ENCODE data around the gene LYPD4. TPM values are rescaled to one million over a fixed set of nuclear protein-coding genes. Genes with fewer than 3 reads are reported as not detected.

Gene LYPD4
- total RNA-seq, 2 experiments from 2014 or later: not detected

DNA sequence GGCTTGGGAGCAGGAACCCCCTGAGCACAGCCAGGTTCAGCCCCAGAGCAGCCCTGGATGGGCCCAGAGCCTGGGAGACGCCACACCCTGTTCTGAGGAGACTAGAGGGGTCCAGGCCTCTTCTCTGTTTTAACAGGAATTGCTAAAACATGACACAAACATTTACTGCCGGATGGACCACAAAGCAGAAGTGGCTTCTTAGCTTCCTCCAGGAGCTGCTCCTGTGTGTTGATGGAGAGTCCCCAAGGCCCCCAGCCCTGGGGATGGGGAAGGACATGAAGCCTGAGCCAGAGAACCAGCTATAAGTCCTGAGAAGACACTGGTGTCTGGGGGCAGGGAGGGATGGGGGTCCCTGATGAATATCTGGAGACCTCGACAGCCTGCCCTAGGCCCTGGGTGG is 33.4 kb downstream of the LYPD4 start:
- intact Hi-C loops (cut with micrococcal nuclease): no loop called here
- no peak for DNase-seq
- H3K4me3 Mint-ChIP-seq: no peak overlapping the region
- H3K4me1 Mint-ChIP-seq (ENCODE audit: low read depth): no peaks in the 10 kb centered on the region
- POLR2A ChIA-PET: no interaction called here
- H3K27me3 Mint-ChIP-seq: peaks cover 4% of the 10 kb centered on the region
- H3K9me3 Mint-ChIP-seq: no peaks in the 10 kb centered on the region
- no peak overlapping the region for H3K27ac Mint-ChIP-seq
- CTCF ChIA-PET: interaction anchor here (1.0 to 3.0 kb wide), 4 partner anchors 16 to 104 kb away, joined by 3 to 16 read pairs (median 8); partner anchors contain the start of gene CEACAM3
- H3K36me3 Mint-ChIP-seq: no peaks in the 10 kb centered on the region

GRCh38 chr19:41810301-41810700 is 34.2 kb downstream of the LYPD4 start:
- Mint-ChIP-seq H3K4me1 (ENCODE audit: low read depth) (no peaks in the 10 kb centered on the region), H3K27ac (no peak overlapping the region), H3K9me3 (no peaks in the 10 kb centered on the region), H3K27me3 (peaks cover 4% of the 10 kb centered on the region), H3K4me3 (no peak overlapping the region), H3K36me3 (no peaks in the 10 kb centered on the region)
- ChIA-PET CTCF (interaction anchor here (1.4 to 3.0 kb wide), 3 partner anchors 15 to 57 kb away, joined by 3 to 16 read pairs (median 13); partner anchors contain the start of gene CEACAM3), POLR2A (no interaction called here)
- intact Hi-C loops (cut with micrococcal nuclease): no loop called here
- DNase-seq: no peak

DNA sequence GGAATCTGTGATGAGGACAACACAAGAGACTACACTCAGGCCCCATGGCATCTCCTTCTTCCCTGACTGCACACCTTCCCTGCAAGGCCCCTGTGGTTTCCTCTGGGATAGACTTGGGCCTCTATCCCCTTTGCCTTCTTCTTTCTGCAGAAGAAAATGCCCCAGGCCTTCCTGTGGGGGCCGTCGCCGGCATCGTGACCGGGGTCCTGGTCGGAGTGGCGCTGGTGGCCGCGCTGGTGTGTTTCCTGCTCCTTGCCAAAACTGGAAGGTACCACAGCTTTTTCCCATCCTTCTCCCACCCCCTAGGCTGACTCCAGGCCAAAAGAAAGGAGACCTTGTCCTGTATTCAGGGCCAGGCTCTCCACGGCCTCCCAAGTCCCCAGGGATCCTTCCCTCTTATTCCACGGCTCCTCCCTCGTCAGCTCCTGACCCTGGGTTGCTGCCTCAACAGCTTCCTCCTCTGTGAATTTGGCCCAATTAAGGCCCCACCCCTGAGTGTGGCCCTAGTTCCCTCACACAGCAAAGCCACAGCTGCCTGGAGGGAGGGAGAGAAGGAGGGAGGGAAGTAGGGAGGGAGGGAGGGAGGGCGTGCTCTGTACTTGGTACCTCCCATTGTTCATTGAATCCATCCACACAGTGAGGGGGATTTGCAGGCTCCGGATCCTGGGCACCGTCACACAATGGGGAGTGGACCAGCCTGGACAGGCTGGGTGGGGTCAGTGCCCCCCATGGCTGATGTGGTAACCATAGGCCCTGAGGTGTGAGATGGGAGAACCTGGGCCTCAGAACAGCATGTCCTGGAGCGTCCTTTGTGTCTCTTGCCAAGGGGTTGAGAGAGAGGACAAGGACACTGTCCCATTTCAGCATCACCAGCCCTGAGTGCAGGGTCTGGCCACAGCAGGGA is 35.6 kb downstream of the LYPD4 start:
- intact Hi-C loops (cut with micrococcal nuclease): no loop called here
- H3K36me3 Mint-ChIP-seq: no peaks in the 10 kb centered on the region
- POLR2A ChIA-PET: no interaction called here

GRCh38 chr19:41807176-41807575 is 37.3 kb downstream of the LYPD4 start:
- no peak for DNase-seq
- ChIA-PET CTCF (interaction anchor here (0.9 to 1.1 kb wide), 2 partner anchors 12 to 160 kb away, joined by 4 read pairs; no protein-coding TSS in a partner anchor), POLR2A (no interaction called here)
- intact Hi-C loops (cut with micrococcal nuclease): no loop called here
- no peaks in the 10 kb centered on the region for H3K9me3 Mint-ChIP-seq
- H3K27ac Mint-ChIP-seq: no peak overlapping the region
- H3K4me3 Mint-ChIP-seq: no peak overlapping the region
- peaks cover 4% of the 10 kb centered on the region for H3K27me3 Mint-ChIP-seq
- peaks cover 7% of the 10 kb centered on the region for H3K4me1 Mint-ChIP-seq (ENCODE audit: low read depth)
- no peaks in the 10 kb centered on the region for H3K36me3 Mint-ChIP-seq

More for the DNA sequence above, 35.6 kb downstream of the LYPD4 start:
- Mint-ChIP-seq H3K4me3 (no peak overlapping the region), H3K9me3 (no peaks in the 10 kb centered on the region), H3K27me3 (peaks cover 4% of the 10 kb centered on the region), H3K4me1 (ENCODE audit: low read depth) (peaks cover 7% of the 10 kb centered on the region), H3K27ac (no peak overlapping the region)
- DNase-seq: no peak
- CTCF ChIA-PET: no interaction called here

- Mint-ChIP-seq H3K4me3 (no peak overlapping the region), H3K27me3 (no peaks in the 10 kb centered on the region), H3K4me1 (ENCODE audit: low read depth) (peaks cover 7% of the 10 kb centered on the region), H3K36me3 (no peaks in the 10 kb centered on the region), H3K9me3 (no peaks in the 10 kb centered on the region), H3K27ac (no peak overlapping the region)
- ChIA-PET CTCF (interaction anchor here (1.7 to 5.7 kb wide), 2 partner anchors 9 to 12 kb away, joined by 7 to 31 read pairs; no protein-coding TSS in a partner anchor), POLR2A (no interaction called here)
- intact Hi-C loops (cut with micrococcal nuclease): no loop called here
- DNase-seq: no peak
These were observed 40.1 kb downstream of the LYPD4 start for GRCh38 chr19:41804336-41804735.

- H3K4me1 Mint-ChIP-seq (ENCODE audit: low read depth): peaks cover 7% of the 10 kb centered on the region
These were observed 41.7 kb downstream of the LYPD4 start for GRCh38 chr19:41802770-41803169.

DNA sequence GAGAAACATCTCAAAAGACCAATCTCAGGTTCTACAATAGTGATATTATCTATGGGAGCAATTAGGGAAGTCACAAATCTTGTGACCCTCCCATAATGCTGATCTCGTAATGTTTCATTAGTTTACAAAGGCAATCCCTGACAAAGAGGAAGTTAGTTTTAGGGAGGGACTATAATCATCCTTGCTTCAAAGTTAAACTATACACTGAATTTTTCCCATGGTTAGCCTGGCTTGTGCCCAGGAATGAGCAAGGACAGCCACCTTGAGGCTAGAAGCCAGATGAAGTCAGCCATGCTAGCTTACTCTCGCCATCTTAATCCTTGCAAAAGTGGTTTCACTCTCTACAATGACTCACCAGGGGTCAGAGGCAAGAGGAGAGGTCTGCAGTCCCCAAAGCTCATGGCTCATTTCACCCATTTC is 42.7 kb downstream of the LYPD4 start:
- peaks cover 7% of the 10 kb centered on the region for H3K4me1 Mint-ChIP-seq (ENCODE audit: low read depth)
- no peak overlapping the region for H3K4me3 Mint-ChIP-seq
- no peaks in the 10 kb centered on the region for H3K9me3 Mint-ChIP-seq
- ChIA-PET CTCF (interaction anchor here (0.8 to 5.7 kb wide), 6 partner anchors 9 to 58 kb away, joined by 3 to 31 read pairs (median 4); partner anchors contain the start of gene RPS19), POLR2A (no interaction called here)
- DNase-seq: no peak
- no peaks in the 10 kb centered on the region for H3K36me3 Mint-ChIP-seq
- intact Hi-C loops (cut with micrococcal nuclease): no loop called here
- peaks cover 1% of the 10 kb centered on the region for H3K27me3 Mint-ChIP-seq
- no peak overlapping the region for H3K27ac Mint-ChIP-seq

More at GRCh38 chr19:41802770-41803169, 41.7 kb downstream of the LYPD4 start:
- peaks cover 1% of the 10 kb centered on the region for H3K27me3 Mint-ChIP-seq
- H3K27ac Mint-ChIP-seq: no peak overlapping the region
- CTCF ChIA-PET: interaction anchor here (1.0 to 5.7 kb wide), 5 partner anchors 8 to 51 kb away, joined by 4 to 31 read pairs (median 5); no protein-coding TSS in a partner anchor
- no peaks in the 10 kb centered on the region for H3K9me3 Mint-ChIP-seq
- no peak for DNase-seq
- no peak overlapping the region for H3K4me3 Mint-ChIP-seq
- intact Hi-C loops (cut with micrococcal nuclease): no loop called here
- no peaks in the 10 kb centered on the region for H3K36me3 Mint-ChIP-seq
- POLR2A ChIA-PET: no interaction called here

DNA sequence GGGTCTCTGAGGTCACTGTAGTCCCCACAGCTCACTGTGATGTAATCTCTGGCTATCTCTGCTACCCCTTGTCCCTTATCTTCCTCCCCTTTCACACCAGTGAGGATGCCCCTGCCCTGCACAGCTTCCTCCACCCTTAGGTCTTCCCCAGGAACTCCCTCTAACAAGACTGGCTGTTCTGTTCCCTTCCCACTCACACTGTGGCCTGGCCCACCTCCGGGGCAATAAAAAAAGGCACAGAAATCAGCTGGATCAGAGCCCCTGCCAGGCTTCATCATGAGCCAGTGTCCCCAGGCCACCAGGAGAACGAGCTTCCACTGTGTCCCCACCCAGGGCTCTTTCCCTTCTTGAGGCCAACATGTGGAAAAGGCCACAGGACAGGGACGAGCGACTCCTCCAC is 43.5 kb downstream of the LYPD4 start:
- Mint-ChIP-seq H3K9me3 (no peaks in the 10 kb centered on the region), H3K36me3 (no peaks in the 10 kb centered on the region), H3K4me1 (ENCODE audit: low read depth) (peaks cover 7% of the 10 kb centered on the region), H3K27me3 (peaks cover 1% of the 10 kb centered on the region), H3K4me3 (no peak overlapping the region), H3K27ac (no peak overlapping the region)
- intact Hi-C loops (cut with micrococcal nuclease): no loop called here
- ChIA-PET CTCF (interaction anchor here (0.6 to 5.7 kb wide), 3 partner anchors 8 to 47 kb away, joined by 4 to 31 read pairs (median 8); no protein-coding TSS in a partner anchor), POLR2A (no interaction called here)
- DNase-seq: no peak

DNA sequence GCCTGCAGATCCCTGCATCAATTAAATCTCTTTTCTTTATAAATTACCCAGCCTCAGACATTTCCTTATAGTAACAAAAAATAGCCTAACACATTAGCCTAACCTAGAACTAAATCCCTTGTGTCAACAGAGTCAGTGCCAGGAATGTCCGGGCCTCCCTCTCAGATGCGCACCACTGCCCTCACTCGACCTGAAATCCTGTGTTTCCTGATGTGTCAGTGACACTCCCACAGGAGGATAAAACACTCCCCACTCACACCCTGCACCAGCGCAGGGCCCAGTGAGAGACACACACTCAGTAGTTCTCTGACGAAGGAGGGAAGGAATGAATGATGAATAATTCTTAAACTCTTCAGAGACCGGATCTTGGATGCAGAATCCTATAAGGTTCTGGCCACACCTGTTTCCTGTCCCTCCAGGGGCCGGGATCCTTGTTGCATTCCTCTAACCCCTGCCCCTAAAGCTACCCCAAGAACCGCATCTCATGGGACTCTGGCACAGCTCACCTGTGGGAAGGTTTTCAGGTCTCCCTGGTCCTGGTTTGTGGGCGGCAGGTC is 45.0 kb downstream of the LYPD4 start:
- Mint-ChIP-seq H3K27ac (no peak overlapping the region), H3K27me3 (peaks cover 6% of the 10 kb centered on the region), H3K9me3 (no peaks in the 10 kb centered on the region), H3K4me1 (ENCODE audit: low read depth) (peaks cover 4% of the 10 kb centered on the region), H3K4me3 (no peak overlapping the region), H3K36me3 (no peaks in the 10 kb centered on the region)
- ChIA-PET POLR2A (no interaction called here), CTCF (interaction anchor here (1.1 to 1.2 kb wide), 2 partner anchors 22 to 48 kb away, joined by 3 to 5 read pairs; no protein-coding TSS in a partner anchor)
- intact Hi-C loops (cut with micrococcal nuclease): loop anchor here (5.0 kb wide), 1 partner anchor 38 kb away; no protein-coding TSS in a partner anchor
- DNase-seq: no peak

DNA sequence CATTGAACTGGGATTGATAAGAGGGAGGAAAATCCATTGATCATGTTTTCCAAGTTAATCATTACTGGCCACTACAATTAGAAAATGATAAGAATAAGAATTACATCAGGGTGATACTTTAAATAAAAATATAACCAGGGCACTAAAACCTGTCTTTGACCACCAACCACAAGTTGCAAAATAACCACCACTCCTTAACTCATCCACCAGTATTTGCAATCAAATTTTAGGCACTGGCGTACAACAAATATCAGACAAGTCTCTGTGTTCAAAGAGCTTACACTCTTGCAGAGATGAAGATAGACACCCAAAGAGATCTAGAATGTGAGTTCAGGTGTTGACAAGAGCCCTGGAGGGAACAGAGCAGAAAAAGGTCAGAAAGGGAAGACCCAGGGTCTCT is 47.6 kb downstream of the LYPD4 start:
- H3K27me3 Mint-ChIP-seq: peaks cover 24% of the 10 kb centered on the region
- H3K27ac Mint-ChIP-seq: no peak overlapping the region
- H3K4me3 Mint-ChIP-seq: no peak overlapping the region
- POLR2A ChIA-PET: no interaction called here
- no peaks in the 10 kb centered on the region for H3K9me3 Mint-ChIP-seq
- H3K4me1 Mint-ChIP-seq (ENCODE audit: low read depth): no peaks in the 10 kb centered on the region
- CTCF ChIA-PET: interaction anchor here (1.5 to 6.4 kb wide), 4 partner anchors 24 to 51 kb away, joined by 3 to 94 read pairs (median 26); partner anchors contain the start of gene CEACAM6
- no peaks in the 10 kb centered on the region for H3K36me3 Mint-ChIP-seq
- DNase-seq: no peak
- intact Hi-C loops (cut with micrococcal nuclease): loop anchor here (5.0 kb wide), 1 partner anchor 40 kb away; no protein-coding TSS in a partner anchor

GRCh38 chr19:41796362-41796761 is 48.1 kb downstream of the LYPD4 start, which contains the start of gene CEACAM3:
TSS of gene CEACAM3 (plus strand) at chr19:41796587. CDS start at chr19:41796678, 91 bp downstream.
- no peaks in the 10 kb centered on the region for H3K36me3 Mint-ChIP-seq
- intact Hi-C loops (cut with micrococcal nuclease): loop anchor here (5.0 kb wide), 1 partner anchor 41 kb away; no protein-coding TSS in a partner anchor
- no peaks in the 10 kb centered on the region for H3K4me1 Mint-ChIP-seq (ENCODE audit: low read depth)
- H3K9me3 Mint-ChIP-seq: no peaks in the 10 kb centered on the region
- ChIA-PET CTCF (interaction anchor here (1.0 to 6.4 kb wide), 12 partner anchors 11 to 155 kb away, joined by 3 to 94 read pairs (median 16); partner anchors contain the start of gene CEACAM6), POLR2A (no interaction called here)
- no peak within 1 kb of the TSS for H3K4me3 Mint-ChIP-seq
- no peak for DNase-seq
- no peak within 1 kb of the TSS for H3K27ac Mint-ChIP-seq
- H3K27me3 Mint-ChIP-seq: peaks cover 26% of the 10 kb centered on the region

- Mint-ChIP-seq H3K4me1 (ENCODE audit: low read depth) (no peaks in the 10 kb centered on the region), H3K36me3 (no peaks in the 10 kb centered on the region), H3K27ac (no peak overlapping the region), H3K9me3 (no peaks in the 10 kb centered on the region), H3K27me3 (peaks cover 28% of the 10 kb centered on the region), H3K4me3 (no peak overlapping the region)
- peak; percentile 64 for DNase-seq
- CTCF ChIA-PET: interaction anchor here (0.7 to 6.4 kb wide), 30 partner anchors 10 to 1167 kb away, joined by 3 to 94 read pairs (median 5); partner anchors contain the start of genes CEACAM21 and CEACAM6
- intact Hi-C loops (cut with micrococcal nuclease): loop anchor here (5.0 kb wide), 1 partner anchor 42 kb away; no protein-coding TSS in a partner anchor
- POLR2A ChIA-PET: no interaction called here
These were observed 49.4 kb downstream of the LYPD4 start for GRCh38 chr19:41795031-41795461.

Data from activated CD4-positive, alpha-beta memory T cell treated with anti-CD3 and anti-CD28 coated beads for 36 hours (primary cell).